Measurements from ENCODE around the gene ATP6V0A1. TPM values are rescaled to one million over a fixed set of nuclear protein-coding genes. Genes with fewer than 3 reads are reported as not detected.

Gene ATP6V0A1
- total RNA-seq, 4 donors from 2014 or later, result 102 to 194 (median 142) TPM

- no peaks in the 10 kb centered on the region for H3K9me3 ChIP-seq
- WGBS, result 34% methylated on average over 5 of the region's 5 CpGs
- no peaks in the 10 kb centered on the region for H3K27me3 ChIP-seq
- H3K27ac ChIP-seq, result peak overlapping the region; percentile 73
- peaks cover under 1% of the 10 kb centered on the region for H3K36me3 ChIP-seq
- no peak overlapping the region for H3K4me3 ChIP-seq
- no peak for DNase-seq (ENCODE audit: low spot score in 2 of 2)
- peaks cover 52% of the 10 kb centered on the region for H3K4me1 ChIP-seq
- TF ChIP-seq CTCF (IDR thresholded peaks at IDR 0.05) (no peak), EP300 (IDR thresholded peaks at IDR 0.05) (no peak), POLR2A (IDR thresholded peaks at IDR 0.05) (no peak), POLR2AphosphoS5 (IDR thresholded peaks at IDR 0.05) (no peak)
These were observed 2.2 kb upstream of the ATP6V0A1 start for GRCh38 chr17:42456223-42457106.

- H3K9me3 ChIP-seq, result no peaks in the 10 kb centered on the region
- H3K4me1 ChIP-seq, result peaks cover 52% of the 10 kb centered on the region
- H3K36me3 ChIP-seq, result peaks cover 4% of the 10 kb centered on the region
- DNase-seq (ENCODE audit: low spot score in 2 of 2), result no peak
- H3K4me3 ChIP-seq, result no peak overlapping the region
- H3K27me3 ChIP-seq, result no peaks in the 10 kb centered on the region
- TF ChIP-seq CTCF (IDR thresholded peaks at IDR 0.05), result no peak
- TF ChIP-seq POLR2AphosphoS5 (IDR thresholded peaks at IDR 0.05), result no peak
- TF ChIP-seq POLR2A (IDR thresholded peaks at IDR 0.05), result no peak
- TF ChIP-seq EP300 (IDR thresholded peaks at IDR 0.05), result no peak
- peak overlapping the region; percentile 73 for H3K27ac ChIP-seq
- 14% methylated on average over 6 of the region's 6 CpGs for WGBS
These were observed 1.4 kb upstream of the ATP6V0A1 start for GRCh38 chr17:42457107-42457792.

GRCh38 chr17:42459256-42459800 lies 650 bp downstream of the ATP6V0A1 start:
- H3K9me3 ChIP-seq, result no peaks in the 10 kb centered on the region
- TF ChIP-seq CTCF (IDR thresholded peaks at IDR 0.05) (peak; percentile 4 to 22), POLR2A (IDR thresholded peaks at IDR 0.05) (no peak), POLR2AphosphoS5 (IDR thresholded peaks at IDR 0.05) (no peak), EP300 (IDR thresholded peaks at IDR 0.05) (no peak)
- H3K4me1 ChIP-seq, result peaks cover 52% of the 10 kb centered on the region
- 1% methylated on average over 11 of the region's 11 CpGs for WGBS
- peaks cover 19% of the 10 kb centered on the region for H3K36me3 ChIP-seq
- DNase-seq (ENCODE audit: low spot score in 2 of 2), result peak in 1 of 2 donors; percentile 76
- peak overlapping the region; percentile 82 for H3K4me3 ChIP-seq
- no peaks in the 10 kb centered on the region for H3K27me3 ChIP-seq
- peak overlapping the region; percentile 96 for H3K27ac ChIP-seq

GRCh38 chr17:42459801-42460281 lies 1.2 kb downstream of the ATP6V0A1 start:
- Histone ChIP-seq H3K4me3 (peak overlapping the region; percentile 82), H3K36me3 (peaks cover 21% of the 10 kb centered on the region), H3K4me1 (peaks cover 52% of the 10 kb centered on the region), H3K27me3 (no peaks in the 10 kb centered on the region), H3K27ac (peak overlapping the region; percentile 96), H3K9me3 (no peaks in the 10 kb centered on the region)
- 8% methylated on average over 6 of the region's 6 CpGs for WGBS
- DNase-seq (ENCODE audit: low spot score in 2 of 2), result no peak
- TF ChIP-seq POLR2AphosphoS5 (IDR thresholded peaks at IDR 0.05) (no peak), EP300 (IDR thresholded peaks at IDR 0.05) (no peak), CTCF (IDR thresholded peaks at IDR 0.05) (no peak), POLR2A (IDR thresholded peaks at IDR 0.05) (no peak)

Measured in suprapubic skin (tissue), 4 donors.